Gastrocnemius medialis (tissue), 4 donors: ENCODE data around the gene ECEL1. TPM values are rescaled to one million over a fixed set of nuclear protein-coding genes. Genes with fewer than 3 reads are reported as not detected.
A peak's percentile ranks its signal among the peaks of the same experiment; 100 is the strongest.

Source experiments
- ATAC-seq, 2 donors: fragments of 150-250 bp; one replicate each; pipeline ENCODE4 v1.9.1; 2016
- DNase-seq, 2 donors: peaks; one replicate each; pipeline ENCODE4 v3.0.0-alpha.2; 2019
- H3K27ac ChIP-seq, 4 donors: fragments of 200-600 bp; sonication (generic); 1 replicate in 1 of 4; 2 replicates in 3 of 4; pipeline ENCODE4 v1.5.1; 2016 to 2018; ENCODE audit warnings: mild to moderate bottlenecking in 2 of 4, moderate library complexity in 1 of 4
- H3K27me3 ChIP-seq, 3 donors: fragments of 200-600 bp; sonication (generic) in 2 of 3; 1 replicate in 1 of 3; 2 replicates in 2 of 3; pipeline versions ENCODE4 v1.5.1 to v1.6.0; 2016 to 2019; ENCODE audit warnings: mild to moderate bottlenecking in 1 of 3, moderate library complexity in 1 of 3
- H3K36me3 ChIP-seq, 2 donors: fragments of 200-600 bp; sonication (generic) in 1 of 2; one replicate each; pipeline ENCODE4 v1.5.1; 2017 to 2018
- H3K4me1 ChIP-seq, 2 donors: fragments of 200-600 bp; sonication (generic) in 1 of 2; one replicate each; pipeline ENCODE4 v1.5.1; 2016 to 2017; ENCODE audit warnings: mild to moderate bottlenecking in 2 of 2
- H3K4me3 ChIP-seq, 4 donors: fragments of 200-600 bp; sonication (generic) in 3 of 4; 1 replicate in 1 of 4; 2 replicates in 3 of 4; pipeline ENCODE4 v1.5.1; 2016 to 2019; ENCODE audit warnings: mild to moderate bottlenecking in 2 of 4
- H3K9me3 ChIP-seq, 3 donors: fragments of 200-600 bp; sonication (generic) in 2 of 3; 1 replicate in 1 of 3; 2 replicates in 2 of 3; pipeline ENCODE4 v1.5.1; 2016 to 2019
- POLR2A ChIP-seq, 2 donors: fragments of 450-650 bp; IDR thresholded peaks; one replicate each; pipeline ENCODE4 v1.6.1; 2017; ENCODE audit warnings: antibody characterized with exemption in 2 of 2, mild to moderate bottlenecking in 2 of 2, moderate library complexity in 2 of 2
- in situ Hi-C, 4 donors: fragments of 200-750 bp; cut with MboI; loops; one replicate each; pipeline versions ENCODE4 v1.15.0 to v1.8.0; 2017; ENCODE audit warnings: low sequenced_read_pairs in 4 of 4
- intact Hi-C: fragments of 100-400 bp; cut with DNase I; formaldehyde crosslinking; loops from one replicate; pipeline ENCODE4 v1.15.1; 2023; ENCODE audit warnings: low total_unique reads
- total RNA-seq, 4 donors: library from RNA; depleted of rRNA; stranded (reverse); fragments of >200 nt; gene quantifications; one replicate each; pipeline versions ENCODE4 v1.1.0 to v1.2.3, GENCODE V29; 2016
- TF ChIP-seq, protein P1 (sequence below), 5 experiments: fragments of 450-650 bp in 3 of 5; fragments of 200-600 bp in 2 of 5; sonication (generic) in 2 of 5; IDR thresholded peaks in 4 of 5; conservative IDR thresholded peaks in 1 of 5; 1 replicate in 4 of 5; 2 replicates in 1 of 5; pipeline ENCODE4 v1.5.1; 2016 to 2019; ENCODE audit warnings: antibody characterized with exemption in 5 of 5, mild to moderate bottlenecking in 3 of 5, moderate library complexity in 3 of 5

The ECEL1 gene
- total RNA-seq, 4 donors from 2014 or later, result 0.51 to 1.5 (median 0.55) TPM; not detected in 1

DNA sequence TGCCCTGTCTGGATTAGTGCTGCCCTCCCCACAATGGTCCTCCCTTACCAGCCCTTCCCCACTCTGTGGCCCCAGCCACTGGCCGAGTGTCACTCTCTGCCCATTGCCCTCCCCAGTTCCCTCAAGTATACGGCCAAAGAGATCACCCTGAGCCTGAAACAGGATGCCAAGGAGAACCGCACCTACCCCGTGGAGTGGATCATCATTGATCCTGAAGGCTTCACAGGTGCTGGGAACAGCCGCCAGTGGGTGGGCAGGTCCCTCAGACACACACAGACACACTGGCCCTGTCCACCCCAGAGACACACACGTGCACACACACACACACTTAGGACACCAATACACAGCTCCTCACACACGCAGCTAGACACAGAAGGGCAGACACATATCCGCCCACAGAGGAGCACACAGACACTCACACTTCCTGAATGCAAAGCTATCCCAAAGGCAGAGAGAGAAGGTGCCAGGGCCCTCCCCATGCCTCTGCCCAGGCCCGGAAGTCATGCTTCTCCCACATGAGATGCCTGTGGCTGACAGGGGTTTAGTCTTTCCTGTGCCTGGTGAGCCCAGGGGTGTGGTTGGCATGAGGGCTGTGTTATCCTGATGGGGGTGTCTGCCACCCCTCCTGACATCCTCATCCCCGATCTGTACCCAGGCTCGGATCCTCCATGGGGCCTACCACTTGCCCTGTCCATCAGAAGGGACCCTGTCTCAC, 41.3 kb upstream of the ECEL1 start:
- ATAC-seq, result peak; percentile 27 to 51

GRCh38 chr2:232527905-232528470, 40.4 kb upstream of the ECEL1 start:
- TF ChIP-seq POLR2A (IDR thresholded peaks at IDR 0.05), result no peak
- TF ChIP-seq, protein P1, sequence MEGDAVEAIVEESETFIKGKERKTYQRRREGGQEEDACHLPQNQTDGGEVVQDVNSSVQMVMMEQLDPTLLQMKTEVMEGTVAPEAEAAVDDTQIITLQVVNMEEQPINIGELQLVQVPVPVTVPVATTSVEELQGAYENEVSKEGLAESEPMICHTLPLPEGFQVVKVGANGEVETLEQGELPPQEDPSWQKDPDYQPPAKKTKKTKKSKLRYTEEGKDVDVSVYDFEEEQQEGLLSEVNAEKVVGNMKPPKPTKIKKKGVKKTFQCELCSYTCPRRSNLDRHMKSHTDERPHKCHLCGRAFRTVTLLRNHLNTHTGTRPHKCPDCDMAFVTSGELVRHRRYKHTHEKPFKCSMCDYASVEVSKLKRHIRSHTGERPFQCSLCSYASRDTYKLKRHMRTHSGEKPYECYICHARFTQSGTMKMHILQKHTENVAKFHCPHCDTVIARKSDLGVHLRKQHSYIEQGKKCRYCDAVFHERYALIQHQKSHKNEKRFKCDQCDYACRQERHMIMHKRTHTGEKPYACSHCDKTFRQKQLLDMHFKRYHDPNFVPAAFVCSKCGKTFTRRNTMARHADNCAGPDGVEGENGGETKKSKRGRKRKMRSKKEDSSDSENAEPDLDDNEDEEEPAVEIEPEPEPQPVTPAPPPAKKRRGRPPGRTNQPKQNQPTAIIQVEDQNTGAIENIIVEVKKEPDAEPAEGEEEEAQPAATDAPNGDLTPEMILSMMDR (IDR thresholded peaks at IDR 0.05 in 4 of 5, conservative IDR thresholded peaks at IDR 0.05 in 1 of 5), result no peak
- no peak for ATAC-seq
- no peak for DNase-seq
- Histone ChIP-seq H3K4me1 (peaks cover 45 to 49% of the 10 kb centered on the region in 2 donors), H3K9me3 (no peaks in the 10 kb centered on the region), H3K27me3 (peaks cover 0 to 3% (median 0%) of the 10 kb centered on the region in 3 donors), H3K27ac (peak overlapping the region; percentile 90 to 97 (median 94)), H3K4me3 (no peak overlapping the region), H3K36me3 (no peaks in the 10 kb centered on the region)
- intact Hi-C loops, result loop anchor here (2.0 to 10.0 kb wide), 2 partner anchors 23 to 213 kb away; partner anchors contain the start of genes EIF4E2 and TIGD1
- in situ Hi-C loops, result no loop called here

More for the DNA sequence above, 41.3 kb upstream of the ECEL1 start:
- TF ChIP-seq POLR2A (IDR thresholded peaks at IDR 0.05), result peak in 1 of 2 donors; percentile 36
- TF ChIP-seq, protein P1 (IDR thresholded peaks at IDR 0.05 in 4 of 5, conservative IDR thresholded peaks at IDR 0.05 in 1 of 5), result no peak
- Histone ChIP-seq H3K4me3 (no peak overlapping the region), H3K9me3 (no peaks in the 10 kb centered on the region), H3K27ac (peak overlapping the region; percentile 90 to 97 (median 94)), H3K27me3 (no peaks in the 10 kb centered on the region), H3K4me1 (peaks cover 39 to 49% of the 10 kb centered on the region in 2 donors), H3K36me3 (no peaks in the 10 kb centered on the region)
- in situ Hi-C loops (no loop called here), intact Hi-C loops (loop anchor here (10.0 kb wide), 1 partner anchor 214 kb away; no protein-coding TSS in a partner anchor)
- DNase-seq, result peak; percentile 68 to 69

- Histone ChIP-seq H3K27me3 (peaks cover 0 to 7% (median 0%) of the 10 kb centered on the region in 3 donors), H3K4me3 (peak overlapping the region; percentile 30 to 63 (median 44)), H3K36me3 (no peaks in the 10 kb centered on the region), H3K27ac (peak overlapping the region; percentile 90 to 97 (median 94)), H3K4me1 (peaks cover 49 to 51% of the 10 kb centered on the region in 2 donors), H3K9me3 (no peaks in the 10 kb centered on the region)
- TF ChIP-seq, protein P1 (IDR thresholded peaks at IDR 0.05 in 4 of 5, conservative IDR thresholded peaks at IDR 0.05 in 1 of 5), result no peak
- no peak for TF ChIP-seq POLR2A (IDR thresholded peaks at IDR 0.05)
- intact Hi-C loops, result loop anchor here (2.0 to 10.0 kb wide), 2 partner anchors 24 to 212 kb away; partner anchors contain the start of genes EIF4E2 and TIGD1
- in situ Hi-C loops, result no loop called here
- DNase-seq (peak in 1 of 2 donors; percentile 58), ATAC-seq (peak; percentile 5 to 12)
These were observed 38.8 kb upstream of the ECEL1 start for GRCh38 chr2:232526372-232526941.

- DNase-seq (peak; percentile 80 to 91), ATAC-seq (peak; percentile 49 to 55)
- H3K4me1 ChIP-seq, result peaks cover 49 to 51% of the 10 kb centered on the region in 2 donors
- peaks cover 0 to 7% (median 0%) of the 10 kb centered on the region in 3 donors for H3K27me3 ChIP-seq
- no peaks in the 10 kb centered on the region for H3K36me3 ChIP-seq
- in situ Hi-C loops, result no loop called here
- H3K4me3 ChIP-seq, result peak within 1 kb of the TSS; percentile 30 to 63 (median 44)
- TF ChIP-seq POLR2A (IDR thresholded peaks at IDR 0.05), result peak; percentile 40 to 43
- TF ChIP-seq, protein P1 (IDR thresholded peaks at IDR 0.05 in 4 of 5, conservative IDR thresholded peaks at IDR 0.05 in 1 of 5), result no peak
- H3K9me3 ChIP-seq, result no peaks in the 10 kb centered on the region
- intact Hi-C loops, result loop anchor here (2.0 to 10.0 kb wide), 2 partner anchors 25 to 211 kb away; partner anchors contain the start of genes EIF4E2 and TIGD1
- peak within 1 kb of the TSS; percentile 90 to 97 (median 94) for H3K27ac ChIP-seq
These were observed 38.2 kb upstream of the ECEL1 start, which contains the start of gene CHRND for GRCh38 chr2:232525791-232526371. CHRND (plus strand) TSS chr2:232526160; CDS start chr2:232526216, 56 bp downstream.
